Forelimb muscle (tissue), 1 donor: Measurements from ENCODE around the gene BEND6. TPM values are rescaled to one million over a fixed set of nuclear protein-coding genes. Genes with fewer than 3 reads are reported as not detected.

Experiments
- DNase-seq: peaks from one replicate; pipeline ENCODE4 v3.0.0-alpha.2; 2013; ENCODE audit warnings: low read depth
- polyA plus RNA-seq: library from polyadenylated mRNA; unstranded; fragments of 120-200 nt; gene quantifications from one replicate; pipeline ENCODE4 v1.2.1, GENCODE V29; 2013; ENCODE audit not compliant: insufficient read length

BEND6 gene
- polyA plus RNA-seq, 1 donor, result 0.77 TPM

DNA sequence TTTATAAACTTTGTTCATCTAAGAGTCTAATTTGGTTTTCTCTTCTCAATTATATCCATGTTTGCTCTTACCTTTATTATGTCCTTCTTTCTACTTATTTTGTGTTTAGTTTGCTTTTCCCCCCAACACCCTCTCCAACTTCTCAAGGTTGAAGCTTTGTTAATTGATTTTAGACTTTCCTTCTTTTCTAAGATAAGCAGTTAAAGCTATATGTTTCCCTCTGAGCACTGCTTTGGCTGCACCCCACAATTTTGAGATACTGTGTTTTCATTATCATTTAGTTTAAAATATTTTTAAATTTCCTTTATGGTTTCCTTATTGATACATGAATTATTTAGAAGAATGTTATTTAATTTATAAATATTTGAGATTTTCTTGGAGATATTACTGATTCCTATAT, 13.9 kb upstream of the BEND6 start:
- DNase-seq, result no peak

DNA sequence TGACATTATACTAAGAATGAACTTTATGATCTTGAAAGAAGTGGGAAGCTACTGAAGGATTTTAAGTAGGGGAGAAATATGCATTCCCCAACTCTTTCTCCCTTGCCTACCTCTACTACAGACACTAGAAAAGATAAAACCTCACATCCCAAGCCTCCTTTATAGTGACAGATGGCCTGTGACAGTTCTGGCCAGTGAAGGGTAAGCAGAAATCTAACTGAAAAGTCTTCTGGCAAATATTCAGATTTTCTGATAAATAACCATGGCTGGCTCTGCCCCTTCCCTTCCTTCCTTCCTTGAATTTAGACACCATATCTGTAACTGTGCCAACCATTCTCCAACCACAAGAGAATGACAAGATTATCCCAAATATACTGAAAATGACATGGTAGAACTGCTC, 10.2 kb upstream of the BEND6 start:
- DNase-seq, result no peak

DNA sequence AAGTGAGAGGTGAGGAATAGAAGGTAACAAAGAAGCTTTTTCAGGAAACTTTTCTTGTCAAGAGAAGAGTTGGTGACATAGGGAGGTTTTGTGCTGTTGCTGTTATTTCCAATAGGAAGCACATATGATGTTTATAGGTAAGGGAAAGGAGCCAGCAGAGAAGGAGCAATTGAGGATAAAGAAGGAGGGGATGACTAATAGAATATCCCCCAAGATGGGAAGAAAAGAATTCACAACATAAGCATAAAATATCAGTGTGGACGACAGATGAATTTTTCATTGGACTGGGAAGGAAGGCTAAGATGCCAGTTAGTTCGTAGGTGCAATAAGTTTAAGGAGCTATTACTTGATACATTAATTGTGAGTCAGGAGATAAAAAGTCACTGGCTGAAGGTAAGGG, 8.5 kb upstream of the BEND6 start:
- no peak for DNase-seq

DNA sequence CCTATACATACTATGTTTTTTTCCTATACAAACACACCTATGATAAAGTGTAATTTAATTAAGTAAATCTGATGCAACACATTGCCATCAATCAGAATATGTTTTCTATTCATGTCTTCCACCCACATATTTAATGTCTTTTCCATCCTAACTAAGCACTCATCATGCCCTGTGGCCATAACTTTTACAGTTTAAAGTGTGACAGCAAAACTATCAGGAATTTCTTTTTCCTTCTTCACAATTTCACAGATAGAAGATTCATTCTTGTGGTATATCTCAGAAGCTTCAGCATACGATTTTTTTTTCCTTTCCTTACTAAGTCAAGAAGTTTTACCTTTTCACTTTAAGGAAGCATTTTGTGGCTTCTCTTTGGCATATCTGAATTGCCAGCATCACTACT, 7.0 kb upstream of the BEND6 start:
- DNase-seq, result no peak

DNA sequence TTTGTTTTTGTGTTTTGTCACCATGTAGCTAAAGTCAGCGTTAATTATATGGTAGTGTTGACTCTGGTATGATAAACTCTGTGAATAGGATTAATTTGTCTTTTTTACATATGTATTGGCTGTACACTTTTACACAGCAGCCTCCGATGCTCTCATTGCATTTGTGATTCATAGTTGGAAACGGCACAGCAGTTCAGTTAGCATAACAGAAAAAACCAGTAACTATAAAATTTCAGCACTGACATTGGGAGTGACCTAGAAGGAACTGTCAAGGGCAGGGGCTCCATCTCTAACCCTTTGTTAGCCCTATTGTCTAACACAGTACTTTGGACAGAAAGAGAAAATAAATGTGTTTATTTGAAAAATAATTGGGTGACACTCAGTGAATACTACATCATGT, 5.6 kb upstream of the BEND6 start:
- no peak for DNase-seq

DNA sequence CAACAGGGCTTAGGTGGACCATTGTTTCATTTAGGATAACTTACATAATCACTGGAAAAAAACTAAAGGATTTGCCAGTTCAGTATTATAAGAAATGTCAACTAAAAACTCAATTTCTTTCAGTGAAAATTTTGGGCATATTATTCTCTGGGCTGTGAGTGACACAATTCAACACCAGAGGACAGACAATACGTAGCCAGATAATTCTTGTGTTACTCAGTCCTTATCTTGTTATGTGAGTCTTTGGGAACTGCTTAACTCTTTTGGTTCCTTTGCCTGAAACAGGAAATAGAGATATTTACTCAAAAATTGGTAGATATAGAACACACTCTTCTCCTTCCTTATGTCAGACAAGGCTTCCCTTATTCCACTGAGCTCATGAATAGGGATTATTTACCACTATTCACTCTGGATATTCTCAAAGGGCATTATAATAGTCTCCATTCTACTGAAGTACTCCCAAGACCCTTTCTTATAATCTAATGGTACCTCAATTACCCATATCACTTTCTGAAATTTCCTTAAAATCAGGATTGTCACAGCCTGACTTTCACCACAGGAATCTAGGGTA, 4.9 kb upstream of the BEND6 start:
- no peak for DNase-seq

DNA sequence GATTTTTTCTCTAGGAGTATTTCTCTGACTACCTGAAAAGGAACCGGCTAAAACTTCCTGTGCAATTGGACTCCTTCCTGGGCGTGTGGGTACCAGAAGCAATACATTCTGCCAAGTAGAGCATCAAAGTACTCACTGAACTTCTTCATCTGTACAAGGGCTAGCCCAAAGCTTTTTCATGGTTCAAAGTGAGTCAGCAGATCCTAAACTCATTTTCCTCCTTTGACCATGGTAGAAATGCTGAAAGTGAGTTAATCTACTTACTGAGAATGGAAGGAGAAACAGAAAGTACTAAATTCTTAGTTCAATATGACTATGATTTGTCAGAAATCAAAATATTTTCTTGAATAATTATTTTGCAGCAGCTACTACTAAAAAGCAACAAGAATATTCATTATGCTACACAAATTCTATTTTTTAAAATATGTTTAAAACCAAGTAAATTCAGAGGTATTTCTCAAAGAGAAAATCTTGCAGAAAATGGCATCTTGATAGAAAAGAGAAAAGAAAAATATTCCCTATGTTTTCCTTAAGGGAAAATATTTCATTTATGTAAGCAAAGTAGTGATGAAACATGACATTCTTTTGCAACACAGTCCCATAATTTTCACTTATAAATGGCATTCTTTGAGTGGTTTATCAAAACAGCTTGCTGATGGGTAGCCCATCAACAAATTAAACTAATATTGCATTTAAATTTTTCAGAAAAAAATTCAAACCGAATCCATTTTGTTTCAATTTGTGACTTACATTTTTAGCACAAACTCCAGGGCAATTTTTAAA, 3.7 kb upstream of the BEND6 start:
- no peak for DNase-seq

DNA sequence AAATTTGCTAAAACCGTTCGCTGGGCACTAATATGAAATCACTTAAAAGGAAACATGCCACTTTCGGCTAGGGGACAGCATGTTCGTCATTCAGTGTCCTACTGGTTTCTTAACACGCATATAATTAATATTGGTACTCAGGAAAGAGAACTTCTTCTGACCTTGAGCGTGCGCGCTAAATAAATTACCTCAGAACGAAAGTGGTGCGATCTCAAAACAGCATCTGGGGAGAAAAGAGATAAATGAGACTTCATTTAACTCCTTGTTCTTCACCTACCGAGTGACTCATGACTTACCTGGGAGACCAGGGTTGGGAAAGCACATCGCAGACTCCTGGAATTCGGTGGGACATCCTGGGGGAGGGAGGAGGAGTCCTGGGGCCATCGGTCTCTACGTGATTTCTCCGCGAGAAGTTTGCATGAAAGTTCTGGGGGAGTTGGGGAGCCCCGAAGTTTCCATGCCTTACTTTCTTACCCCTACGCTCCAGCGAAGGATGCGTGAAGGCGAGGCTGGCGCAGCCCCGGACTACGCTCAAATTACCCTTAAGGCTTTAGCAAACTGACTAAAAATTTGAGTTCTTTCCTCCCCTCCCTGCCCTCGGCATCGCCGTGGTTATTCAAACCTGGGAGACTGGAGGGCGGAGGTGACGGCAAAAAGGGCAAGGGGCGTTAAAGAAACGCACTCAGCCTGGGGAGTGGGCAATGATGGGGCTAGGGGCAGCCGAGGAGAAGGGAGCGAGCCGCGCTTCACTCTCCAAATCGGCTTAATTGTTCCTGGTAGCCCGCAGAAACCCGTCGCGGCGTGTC, 1.1 kb upstream of the BEND6 start:
- DNase-seq, result no peak

DNA sequence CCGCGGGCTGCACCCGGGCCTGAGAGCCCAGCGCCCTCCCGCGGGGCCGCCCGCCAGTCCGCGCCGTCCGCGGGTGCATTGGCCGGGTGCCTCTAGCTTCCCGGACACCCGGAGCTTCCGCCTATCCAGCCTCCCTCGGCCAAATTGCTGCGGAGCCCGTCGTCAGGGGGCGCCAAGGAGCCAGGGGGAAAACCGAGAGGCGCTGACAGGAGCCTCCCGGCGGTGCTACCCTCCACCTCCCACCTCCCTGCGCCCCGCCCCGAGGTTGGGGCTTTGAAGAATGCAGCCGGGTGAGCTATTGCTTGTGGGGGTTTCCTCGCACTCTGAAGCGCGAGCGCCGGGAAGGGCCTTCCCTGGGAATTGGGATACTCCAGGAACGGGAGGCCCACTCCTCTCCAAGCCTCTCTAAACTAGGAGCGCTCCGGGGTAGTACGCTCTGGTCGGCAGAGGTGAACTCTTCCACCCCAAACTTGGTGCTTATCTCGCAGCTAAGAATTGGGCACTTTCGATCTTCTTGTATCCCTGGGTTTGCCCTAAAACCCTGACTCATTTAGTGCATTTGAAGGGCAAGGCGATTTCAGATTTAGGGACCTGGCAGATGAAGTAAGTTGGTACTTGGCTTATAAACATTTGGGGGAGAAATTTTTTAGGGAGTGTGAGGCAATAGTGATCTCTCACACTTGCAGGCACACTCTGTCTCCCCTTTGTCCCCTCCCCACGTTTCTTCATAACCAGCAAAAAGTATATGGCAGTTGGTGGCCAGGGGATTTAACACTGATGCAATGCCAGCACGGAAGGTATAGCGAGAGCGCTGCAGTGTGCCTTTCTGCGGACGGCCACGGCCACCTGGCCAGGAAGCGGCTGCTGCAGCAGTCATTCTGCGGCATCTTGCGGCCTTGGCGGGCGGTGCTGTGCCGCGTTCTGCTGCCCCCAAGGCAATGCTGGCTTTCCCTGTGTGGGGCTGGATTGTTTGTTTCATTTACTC, 556 bp downstream of the BEND6 start:
- DNase-seq, result no peak

DNA sequence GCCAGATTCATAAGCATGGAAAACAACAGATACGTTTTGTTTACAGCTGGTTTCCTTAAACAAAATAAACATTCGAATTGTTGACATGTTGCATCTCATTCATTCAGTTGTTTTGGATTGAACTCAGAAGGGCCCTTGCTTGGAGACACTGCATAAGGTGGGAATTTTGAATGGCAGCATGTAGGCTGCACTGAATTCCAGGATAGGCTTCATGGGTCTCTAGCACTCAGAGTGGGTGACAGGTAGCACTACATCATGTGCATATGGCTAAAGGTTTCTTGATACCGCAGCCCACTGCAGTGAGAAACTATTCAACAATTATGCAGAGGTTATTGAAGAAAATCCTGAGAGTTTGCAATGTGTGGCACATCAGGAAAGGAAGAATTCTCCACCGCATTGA, 1.6 kb downstream of the BEND6 start:
- no peak for DNase-seq

DNA sequence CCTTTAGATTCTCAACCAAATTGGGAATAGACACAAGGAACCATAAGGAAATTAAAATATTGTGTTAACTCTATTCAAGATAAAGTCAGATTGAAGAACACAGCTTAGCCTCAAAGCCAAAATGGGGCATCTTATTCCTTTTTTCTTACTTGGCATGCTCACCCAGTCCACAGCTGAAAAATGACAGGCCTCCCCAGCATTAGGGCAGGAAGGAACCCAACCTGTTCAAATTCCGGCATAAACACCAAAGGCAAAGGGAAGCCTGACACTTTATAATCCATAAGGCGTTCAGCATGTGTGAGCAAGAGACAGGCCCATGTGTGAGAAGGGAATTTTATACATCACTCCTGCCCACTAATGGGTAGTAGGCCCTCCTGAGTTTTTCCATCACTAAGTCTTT, 2.9 kb downstream of the BEND6 start:
- no peak for DNase-seq

DNA sequence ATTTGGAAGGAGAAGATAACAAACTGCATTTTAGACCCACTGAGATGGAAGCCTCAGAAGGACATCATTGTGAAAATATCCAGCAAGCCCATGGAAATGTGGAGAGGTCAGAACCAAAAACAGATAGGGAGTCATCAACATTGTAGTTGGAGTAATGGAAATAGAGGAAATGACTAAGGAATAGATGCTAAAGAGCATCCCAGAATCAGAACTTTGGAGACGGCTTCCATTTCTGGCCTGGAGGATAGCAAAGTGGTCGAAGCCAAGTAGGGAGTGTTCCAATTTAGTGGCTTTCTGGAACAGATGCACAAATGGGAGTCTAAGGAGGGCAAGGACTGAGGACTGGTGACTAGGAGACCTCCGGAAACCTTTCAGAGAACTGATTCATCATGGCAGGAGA, 3.6 kb downstream of the BEND6 start:
- DNase-seq, result no peak

DNA sequence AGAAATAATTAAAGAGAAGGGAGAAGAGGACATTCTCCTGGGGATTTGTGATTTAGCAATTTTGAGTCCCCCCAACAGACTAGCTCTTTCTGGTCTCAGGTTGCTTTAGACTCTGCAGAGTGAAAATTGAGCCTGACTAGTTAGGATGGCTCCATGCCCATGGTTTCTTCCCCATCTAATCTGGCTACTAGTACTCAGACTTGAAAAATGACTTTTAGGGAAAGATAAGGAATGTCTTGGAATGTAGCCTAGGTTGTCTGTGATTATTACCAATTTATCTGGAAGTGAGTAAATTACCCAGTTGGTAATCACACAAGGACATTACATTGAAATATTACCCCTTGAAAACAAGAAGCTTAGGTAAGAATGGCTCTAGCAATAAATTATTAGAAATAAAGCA, 4.2 kb downstream of the BEND6 start:
- no peak for DNase-seq

DNA sequence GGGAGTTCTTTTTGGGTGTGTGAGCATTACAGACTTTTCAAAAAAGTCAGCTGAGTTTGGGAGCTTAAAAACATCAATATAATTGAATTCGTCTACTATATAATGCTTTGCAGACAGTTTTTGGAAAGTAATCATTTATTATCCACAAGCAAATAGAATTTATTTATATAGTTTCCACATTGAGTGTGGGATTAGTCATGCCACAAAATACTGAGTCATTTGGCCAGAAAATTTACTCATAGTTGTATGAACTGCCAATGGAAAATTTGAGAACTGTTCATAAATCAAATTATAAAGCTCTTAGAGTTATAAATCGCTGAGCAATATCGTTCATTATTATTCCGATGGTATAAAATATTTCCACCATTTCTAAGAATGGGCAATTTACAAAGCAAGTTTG, 5.0 kb downstream of the BEND6 start:
- no peak for DNase-seq

DNA sequence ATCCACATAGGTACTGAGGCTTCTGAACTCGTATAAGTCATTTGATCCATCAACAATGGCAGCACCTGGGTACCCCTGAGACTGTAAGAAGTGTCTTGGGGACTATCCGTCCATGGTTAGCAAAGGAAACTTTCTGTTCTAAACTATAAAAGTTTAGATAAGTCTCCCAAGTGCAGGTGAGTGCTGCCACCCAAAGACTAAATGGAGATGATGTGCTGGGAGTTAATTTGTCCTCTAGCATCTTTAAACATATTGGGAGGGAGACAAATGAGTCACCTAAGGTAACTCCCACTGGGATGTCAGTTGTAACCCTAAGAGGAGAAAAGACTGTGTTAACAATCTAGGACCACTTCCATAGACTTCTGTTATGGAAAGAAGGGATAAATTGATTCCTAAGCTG, 6.2 kb downstream of the BEND6 start:
- DNase-seq, result no peak

DNA sequence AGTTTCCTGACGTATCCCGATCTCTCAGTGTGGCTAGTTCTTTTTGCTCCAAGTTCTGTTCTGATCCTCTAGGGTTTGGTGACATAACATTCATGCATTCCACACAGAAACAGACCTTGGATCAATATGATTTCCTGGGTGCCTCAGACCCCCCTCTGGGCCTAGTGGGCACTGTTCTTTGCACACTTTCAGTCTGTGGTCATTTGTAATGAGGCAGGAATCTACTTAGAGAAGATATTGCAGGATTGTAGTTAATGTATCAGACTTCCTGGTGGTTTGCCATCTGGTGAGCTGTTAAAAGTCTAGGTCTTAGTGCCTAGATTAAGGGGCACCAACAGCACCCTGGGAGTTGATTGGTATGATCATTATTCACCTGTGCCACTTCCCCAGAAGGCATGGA, 7.5 kb downstream of the BEND6 start:
- DNase-seq, result no peak

DNA sequence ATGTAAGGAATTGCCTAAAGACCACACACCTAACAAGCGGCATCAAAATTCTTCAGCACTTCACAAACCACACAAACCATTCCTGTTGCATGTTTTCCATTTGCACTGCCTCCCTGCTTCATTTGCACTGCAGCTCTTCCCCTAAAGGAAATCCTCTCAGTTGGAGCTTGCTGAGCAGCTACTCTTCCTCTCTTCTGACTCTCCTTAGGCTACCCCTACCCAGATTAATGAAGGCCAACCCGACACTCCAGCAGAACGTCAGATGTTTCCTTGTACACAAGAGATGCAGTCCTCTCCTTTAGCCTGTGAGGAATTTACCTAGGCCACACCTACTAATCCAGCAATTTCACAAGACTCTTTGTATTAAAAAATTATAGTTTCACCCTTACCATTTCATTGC, 8.1 kb downstream of the BEND6 start:
- no peak for DNase-seq

DNA sequence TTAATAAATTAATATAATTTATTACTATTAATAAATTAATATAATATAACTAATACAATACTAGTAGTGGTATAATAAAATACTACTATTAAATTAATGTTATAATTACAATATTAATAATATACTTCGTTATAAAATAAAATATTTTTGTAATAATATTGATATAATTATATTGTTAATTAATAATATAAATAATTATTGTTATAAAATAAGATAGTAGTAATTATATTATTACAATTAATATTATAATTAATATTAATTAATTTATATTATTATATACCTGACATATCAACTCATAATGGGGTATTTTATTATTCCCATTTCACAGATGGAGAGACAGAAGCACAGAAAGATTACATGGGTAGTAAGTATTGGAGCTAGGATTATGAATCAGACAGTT, 8.9 kb downstream of the BEND6 start:
- DNase-seq, result no peak

DNA sequence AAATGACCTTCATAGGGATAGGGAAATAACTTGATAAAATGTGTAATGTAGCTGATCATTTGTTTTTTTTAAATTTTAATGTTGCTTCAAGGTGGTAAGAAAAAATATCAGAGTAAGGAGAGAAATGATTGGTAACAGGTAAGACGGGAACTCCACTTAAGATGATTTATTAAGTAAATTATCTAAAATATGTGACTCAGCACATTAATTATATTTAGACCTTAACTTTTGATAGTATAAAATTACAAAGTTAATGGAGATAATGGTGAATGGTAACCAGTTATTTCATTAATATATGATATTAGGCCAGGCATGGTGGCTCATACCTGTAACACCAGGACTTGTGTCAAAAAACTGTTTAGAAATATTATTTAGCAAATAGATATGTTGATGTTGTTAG, 10.2 kb downstream of the BEND6 start:
- DNase-seq, result no peak

DNA sequence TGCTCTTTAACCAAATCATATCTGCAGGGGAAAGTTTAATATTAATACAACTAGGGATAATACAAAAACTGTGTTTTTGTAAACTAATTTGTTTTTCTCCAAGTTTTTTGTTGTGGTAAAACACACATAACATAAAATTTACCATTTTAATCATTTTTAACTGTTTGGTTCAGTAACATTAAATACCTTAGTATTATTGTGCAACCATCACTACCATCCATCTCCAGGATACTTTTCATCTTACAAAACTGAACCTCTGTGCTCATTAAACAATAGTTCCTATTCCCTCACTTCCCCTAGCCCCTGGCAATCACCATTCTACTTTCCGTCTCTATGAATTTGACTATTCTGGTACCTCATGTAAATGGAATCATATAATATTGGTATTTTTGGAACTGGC, 15.9 kb downstream of the BEND6 start:
- no peak for DNase-seq

DNA sequence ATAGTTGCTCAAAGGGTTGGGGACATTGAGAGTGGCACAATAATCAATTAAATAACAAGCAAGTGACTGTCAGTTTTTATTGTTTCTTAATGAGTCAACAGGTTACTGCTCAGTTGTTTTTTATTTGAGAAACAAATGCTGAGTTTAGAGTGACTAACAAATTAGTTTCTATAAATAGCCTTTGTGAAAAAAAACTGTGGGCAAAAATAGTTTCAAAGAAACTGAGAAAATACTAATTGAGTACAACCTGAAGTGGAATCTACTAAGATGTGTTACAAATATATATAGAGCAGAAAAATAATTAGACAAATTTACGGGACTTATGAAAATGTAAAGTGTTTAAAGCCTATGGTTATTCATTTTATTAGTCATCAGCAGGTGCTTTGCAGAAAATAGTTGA, 22.3 kb downstream of the BEND6 start:
- no peak for DNase-seq

DNA sequence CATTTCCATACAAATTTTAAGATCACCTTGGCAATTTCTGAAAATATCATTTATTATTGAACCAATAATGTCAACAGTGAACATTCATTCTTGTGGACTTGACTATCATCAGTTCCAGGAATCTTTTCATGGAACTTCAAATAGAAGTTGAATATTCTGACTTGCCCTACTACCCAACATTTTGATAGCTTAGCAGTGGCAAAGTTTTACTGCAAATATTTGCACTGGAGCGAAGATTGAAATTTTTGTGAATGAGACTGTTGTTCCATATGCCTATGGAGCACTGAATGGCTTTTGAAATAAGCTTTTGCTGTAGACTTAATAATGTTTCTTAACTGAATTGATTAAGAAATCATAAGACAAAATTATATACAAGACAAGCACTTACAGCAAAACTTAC, 23.6 kb downstream of the BEND6 start:
- DNase-seq, result no peak
